Hepatic stellate cell (primary cell): ENCODE measurements around the gene SETD1A.

ENCODE experiments used
- DNase-seq: peaks from one replicate; pipeline ENCODE4 v3.0.0; 2011; ENCODE audit warnings: low spot score

The SETD1A gene

GRCh38 chr16:31022544-31023251, 65.1 kb downstream of the SETD1A start:
- no peak for DNase-seq

- no peak for DNase-seq
These were observed 65.7 kb downstream of the SETD1A start for GRCh38 chr16:31023252-31023602.

GRCh38 chr16:31023627-31024226, 66.2 kb downstream of the SETD1A start:
- no peak for DNase-seq

GRCh38 chr16:31025339-31025738, 67.8 kb downstream of the SETD1A start:
- no peak for DNase-seq

GRCh38 chr16:31029272-31029671, 71.7 kb downstream of the SETD1A start:
- no peak for DNase-seq

- DNase-seq: no peak
These were observed 73.7 kb downstream of the SETD1A start for GRCh38 chr16:31031276-31031675.

- DNase-seq: peak; percentile 93
These were observed 75.5 kb downstream of the SETD1A start, which contains the start of gene STX4 for GRCh38 chr16:31032736-31033708. STX4 (plus strand) TSS chr16:31033558; CDS start chr16:31033806, 248 bp downstream.

GRCh38 chr16:31033709-31034492, 76.3 kb downstream of the SETD1A start:
- DNase-seq: peak; percentile 99
